Liver (tissue), 3 donors: Measurements from ENCODE around the gene IFITM5.

Source experiments
- GABPA ChIP-seq, 2 donors: IDR thresholded peaks in 1 of 2; conservative IDR thresholded peaks in 1 of 2; 2 replicates each; pipeline ENCODE4 v1.6.1; 2016; ENCODE audit warnings: antibody characterized with exemption in 2 of 2, mild to moderate bottlenecking in 1 of 2, moderate library complexity in 1 of 2
- RAD21 ChIP-seq, 2 donors: IDR thresholded peaks; 2 replicates each; pipeline ENCODE4 v1.6.1; 2016; ENCODE audit warnings: antibody characterized with exemption in 2 of 2, mild to moderate bottlenecking in 2 of 2
- RXRA ChIP-seq, 2 donors: IDR thresholded peaks; 2 replicates each; pipeline ENCODE4 v1.6.1; 2017 to 2018; ENCODE audit warnings: antibody characterized with exemption in 2 of 2, mild to moderate bottlenecking in 1 of 2
- SP1 ChIP-seq: IDR thresholded peaks from 2 replicates; pipeline ENCODE4 v1.6.1; 2018; ENCODE audit warnings: antibody characterized with exemption, mild to moderate bottlenecking
- TAF1 ChIP-seq: conservative IDR thresholded peaks from 2 replicates; pipeline ENCODE4 v1.6.1; 2016; ENCODE audit warnings: antibody characterized with exemption, mild to moderate bottlenecking
- TF ChIP-seq, protein P1 (sequence below): IDR thresholded peaks from 2 replicates; pipeline ENCODE4 v1.6.1; 2016; ENCODE audit warnings: antibody characterized with exemption
- TF ChIP-seq, protein P2 (sequence below): IDR thresholded peaks from 2 replicates; pipeline ENCODE4 v1.6.1; 2016; ENCODE audit warnings: antibody characterized with exemption
- TF ChIP-seq, protein P3 (sequence below): fragments of 150-350 bp; IDR thresholded peaks from 2 replicates; pipeline ENCODE4 v1.5.1; 2017; ENCODE audit warnings: improper control_type of control experiment, low read depth, low read length; ENCODE audit not compliant: missing input control
- TF ChIP-seq, protein P4 (sequence below): IDR thresholded peaks from 2 replicates; pipeline ENCODE4 v1.6.1; 2016; ENCODE audit warnings: antibody characterized with exemption
- TF ChIP-seq, protein P5 (sequence below): IDR thresholded peaks from 2 replicates; pipeline ENCODE4 v1.6.1; 2016; ENCODE audit warnings: antibody characterized with exemption, mild to moderate bottlenecking
- donor health status: healthy.
- donor health status: healthy.

DNA sequence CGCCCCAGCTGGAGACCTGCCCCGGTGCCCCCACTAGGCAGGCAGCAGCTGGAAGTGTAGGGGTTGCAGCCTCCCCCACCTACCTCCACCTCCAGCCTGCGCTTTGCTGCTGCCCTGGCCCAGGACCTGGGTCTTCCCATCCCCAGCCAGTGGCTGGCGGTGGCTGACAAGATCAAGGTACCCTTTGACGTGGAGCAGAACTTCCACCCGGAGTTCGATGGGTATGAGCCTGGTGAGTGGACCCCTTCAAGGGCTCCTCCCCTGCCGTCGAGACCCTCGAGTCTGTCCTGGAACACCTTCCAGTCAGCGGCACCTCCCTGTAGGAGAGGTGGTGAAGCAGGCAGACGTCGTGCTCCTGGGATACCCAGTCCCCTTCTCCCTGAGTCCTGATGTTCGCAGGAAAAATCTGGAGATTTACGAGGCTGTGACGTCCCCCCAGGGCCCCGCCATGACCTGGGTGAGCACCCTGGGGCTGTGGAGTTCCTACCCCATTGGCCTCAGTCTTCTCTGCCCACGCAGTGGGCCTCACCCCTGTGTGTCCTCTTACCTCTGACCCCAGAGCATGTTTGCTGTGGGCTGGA, 6.0 kb downstream of the IFITM5 start:
- TF ChIP-seq TAF1 (no peak), RXRA (IDR thresholded peaks at IDR 0.05) (no peak), SP1 (no peak), RAD21 (IDR thresholded peaks at IDR 0.05) (no peak), GABPA (IDR thresholded peaks at IDR 0.05 in 1 of 2, conservative IDR thresholded peaks at IDR 0.05 in 1 of 2) (no peak)
- TF ChIP-seq, protein P1, sequence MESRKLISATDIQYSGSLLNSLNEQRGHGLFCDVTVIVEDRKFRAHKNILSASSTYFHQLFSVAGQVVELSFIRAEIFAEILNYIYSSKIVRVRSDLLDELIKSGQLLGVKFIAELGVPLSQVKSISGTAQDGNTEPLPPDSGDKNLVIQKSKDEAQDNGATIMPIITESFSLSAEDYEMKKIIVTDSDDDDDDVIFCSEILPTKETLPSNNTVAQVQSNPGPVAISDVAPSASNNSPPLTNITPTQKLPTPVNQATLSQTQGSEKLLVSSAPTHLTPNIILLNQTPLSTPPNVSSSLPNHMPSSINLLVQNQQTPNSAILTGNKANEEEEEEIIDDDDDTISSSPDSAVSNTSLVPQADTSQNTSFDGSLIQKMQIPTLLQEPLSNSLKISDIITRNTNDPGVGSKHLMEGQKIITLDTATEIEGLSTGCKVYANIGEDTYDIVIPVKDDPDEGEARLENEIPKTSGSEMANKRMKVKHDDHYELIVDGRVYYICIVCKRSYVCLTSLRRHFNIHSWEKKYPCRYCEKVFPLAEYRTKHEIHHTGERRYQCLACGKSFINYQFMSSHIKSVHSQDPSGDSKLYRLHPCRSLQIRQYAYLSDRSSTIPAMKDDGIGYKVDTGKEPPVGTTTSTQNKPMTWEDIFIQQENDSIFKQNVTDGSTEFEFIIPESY = no peak
- TF ChIP-seq, protein P2, sequence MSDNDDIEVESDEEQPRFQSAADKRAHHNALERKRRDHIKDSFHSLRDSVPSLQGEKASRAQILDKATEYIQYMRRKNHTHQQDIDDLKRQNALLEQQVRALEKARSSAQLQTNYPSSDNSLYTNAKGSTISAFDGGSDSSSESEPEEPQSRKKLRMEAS = no peak
- TF ChIP-seq, protein P3, sequence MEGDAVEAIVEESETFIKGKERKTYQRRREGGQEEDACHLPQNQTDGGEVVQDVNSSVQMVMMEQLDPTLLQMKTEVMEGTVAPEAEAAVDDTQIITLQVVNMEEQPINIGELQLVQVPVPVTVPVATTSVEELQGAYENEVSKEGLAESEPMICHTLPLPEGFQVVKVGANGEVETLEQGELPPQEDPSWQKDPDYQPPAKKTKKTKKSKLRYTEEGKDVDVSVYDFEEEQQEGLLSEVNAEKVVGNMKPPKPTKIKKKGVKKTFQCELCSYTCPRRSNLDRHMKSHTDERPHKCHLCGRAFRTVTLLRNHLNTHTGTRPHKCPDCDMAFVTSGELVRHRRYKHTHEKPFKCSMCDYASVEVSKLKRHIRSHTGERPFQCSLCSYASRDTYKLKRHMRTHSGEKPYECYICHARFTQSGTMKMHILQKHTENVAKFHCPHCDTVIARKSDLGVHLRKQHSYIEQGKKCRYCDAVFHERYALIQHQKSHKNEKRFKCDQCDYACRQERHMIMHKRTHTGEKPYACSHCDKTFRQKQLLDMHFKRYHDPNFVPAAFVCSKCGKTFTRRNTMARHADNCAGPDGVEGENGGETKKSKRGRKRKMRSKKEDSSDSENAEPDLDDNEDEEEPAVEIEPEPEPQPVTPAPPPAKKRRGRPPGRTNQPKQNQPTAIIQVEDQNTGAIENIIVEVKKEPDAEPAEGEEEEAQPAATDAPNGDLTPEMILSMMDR = no peak
- TF ChIP-seq, protein P4, sequence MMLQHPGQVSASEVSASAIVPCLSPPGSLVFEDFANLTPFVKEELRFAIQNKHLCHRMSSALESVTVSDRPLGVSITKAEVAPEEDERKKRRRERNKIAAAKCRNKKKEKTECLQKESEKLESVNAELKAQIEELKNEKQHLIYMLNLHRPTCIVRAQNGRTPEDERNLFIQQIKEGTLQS = no peak
- TF ChIP-seq, protein P5, sequence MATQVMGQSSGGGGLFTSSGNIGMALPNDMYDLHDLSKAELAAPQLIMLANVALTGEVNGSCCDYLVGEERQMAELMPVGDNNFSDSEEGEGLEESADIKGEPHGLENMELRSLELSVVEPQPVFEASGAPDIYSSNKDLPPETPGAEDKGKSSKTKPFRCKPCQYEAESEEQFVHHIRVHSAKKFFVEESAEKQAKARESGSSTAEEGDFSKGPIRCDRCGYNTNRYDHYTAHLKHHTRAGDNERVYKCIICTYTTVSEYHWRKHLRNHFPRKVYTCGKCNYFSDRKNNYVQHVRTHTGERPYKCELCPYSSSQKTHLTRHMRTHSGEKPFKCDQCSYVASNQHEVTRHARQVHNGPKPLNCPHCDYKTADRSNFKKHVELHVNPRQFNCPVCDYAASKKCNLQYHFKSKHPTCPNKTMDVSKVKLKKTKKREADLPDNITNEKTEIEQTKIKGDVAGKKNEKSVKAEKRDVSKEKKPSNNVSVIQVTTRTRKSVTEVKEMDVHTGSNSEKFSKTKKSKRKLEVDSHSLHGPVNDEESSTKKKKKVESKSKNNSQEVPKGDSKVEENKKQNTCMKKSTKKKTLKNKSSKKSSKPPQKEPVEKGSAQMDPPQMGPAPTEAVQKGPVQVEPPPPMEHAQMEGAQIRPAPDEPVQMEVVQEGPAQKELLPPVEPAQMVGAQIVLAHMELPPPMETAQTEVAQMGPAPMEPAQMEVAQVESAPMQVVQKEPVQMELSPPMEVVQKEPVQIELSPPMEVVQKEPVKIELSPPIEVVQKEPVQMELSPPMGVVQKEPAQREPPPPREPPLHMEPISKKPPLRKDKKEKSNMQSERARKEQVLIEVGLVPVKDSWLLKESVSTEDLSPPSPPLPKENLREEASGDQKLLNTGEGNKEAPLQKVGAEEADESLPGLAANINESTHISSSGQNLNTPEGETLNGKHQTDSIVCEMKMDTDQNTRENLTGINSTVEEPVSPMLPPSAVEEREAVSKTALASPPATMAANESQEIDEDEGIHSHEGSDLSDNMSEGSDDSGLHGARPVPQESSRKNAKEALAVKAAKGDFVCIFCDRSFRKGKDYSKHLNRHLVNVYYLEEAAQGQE = no peak
